ENCODE measurements around the gene KRT85.

- TF ChIP-seq CTCF (conservative IDR thresholded peaks at IDR 0.05; ENCODE audit: low read length): no peak
- TF ChIP-seq EZH2phosphoT487 (IDR thresholded peaks at IDR 0.05; ENCODE audit: borderline replicate concordance, low read depth, low read length): no peak
Measured at GRCh38 chr12:52413202-52413601, 45.9 kb upstream of the KRT85 start.
